NK-92 treated with Interleukin-12 subunit alpha and Interleukin-12 subunit beta, amount 100 ng/mL, for 24 hours (cell line): Measurements from ENCODE around the gene LPP.

Source experiments
- DNase-seq: peaks from one replicate; lab custom pipeline; 2025; lab: John Stamatoyannopoulos, UW

Gene LPP

GRCh38 chr3:188170461-188171459, 16.8 kb downstream of the LPP start:
- DNase-seq, result no peak

- no peak for DNase-seq
These were observed 17.9 kb downstream of the LPP start for GRCh38 chr3:188171682-188172467.

DNA sequence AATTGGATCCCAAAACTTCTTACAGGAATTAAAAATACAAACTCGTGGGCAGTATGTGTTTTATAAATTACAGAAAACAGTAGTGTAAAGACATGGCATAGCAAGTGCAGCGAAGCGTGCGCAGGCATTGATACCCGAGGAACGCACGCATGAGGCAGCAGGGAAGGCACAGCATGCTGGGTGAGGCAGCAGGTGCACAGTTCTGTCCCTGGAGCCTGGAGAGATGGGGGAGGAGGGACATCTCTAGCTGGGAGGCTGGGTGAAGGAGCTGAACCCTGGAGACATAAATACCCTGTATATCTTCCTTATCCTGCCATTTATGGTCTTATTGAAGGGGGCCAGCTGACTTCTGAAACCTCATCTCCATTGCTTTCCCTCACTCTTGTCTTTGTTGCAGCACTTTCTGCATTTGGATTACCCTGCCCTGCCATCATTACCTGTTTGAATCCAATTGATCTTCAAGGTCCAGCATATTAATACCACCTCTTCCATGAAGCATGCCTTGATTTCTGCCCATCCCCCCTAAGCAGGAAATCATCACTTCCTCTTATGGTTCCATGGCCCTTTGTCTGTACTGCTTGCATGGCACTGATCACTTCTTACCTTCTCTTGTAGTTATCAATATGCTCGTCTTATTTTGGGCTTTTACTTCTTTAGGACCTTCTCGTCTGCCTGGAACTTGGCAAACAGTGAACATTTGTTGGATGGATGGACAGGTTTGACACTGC, 20.5 kb downstream of the LPP start:
- DNase-seq, result no peak

DNA sequence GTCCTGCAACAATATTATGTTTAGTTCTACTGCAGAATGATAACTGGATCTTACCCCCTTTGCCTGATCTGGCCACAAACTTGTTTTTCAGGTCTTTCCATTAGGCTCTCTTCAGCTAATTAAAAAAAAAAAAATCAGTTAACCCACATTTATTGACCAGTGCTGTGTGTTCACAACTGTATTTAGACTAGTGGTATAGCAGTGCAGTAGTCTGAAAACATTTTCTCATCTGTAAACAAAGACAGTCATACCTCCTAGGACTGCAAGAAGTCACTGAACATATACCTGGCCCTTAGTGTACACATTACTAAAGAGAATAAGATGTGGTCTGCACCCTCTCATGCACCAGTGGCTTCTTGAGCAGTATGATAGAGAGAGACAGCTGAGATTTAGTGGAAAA, 22.5 kb downstream of the LPP start:
- no peak for DNase-seq

DNA sequence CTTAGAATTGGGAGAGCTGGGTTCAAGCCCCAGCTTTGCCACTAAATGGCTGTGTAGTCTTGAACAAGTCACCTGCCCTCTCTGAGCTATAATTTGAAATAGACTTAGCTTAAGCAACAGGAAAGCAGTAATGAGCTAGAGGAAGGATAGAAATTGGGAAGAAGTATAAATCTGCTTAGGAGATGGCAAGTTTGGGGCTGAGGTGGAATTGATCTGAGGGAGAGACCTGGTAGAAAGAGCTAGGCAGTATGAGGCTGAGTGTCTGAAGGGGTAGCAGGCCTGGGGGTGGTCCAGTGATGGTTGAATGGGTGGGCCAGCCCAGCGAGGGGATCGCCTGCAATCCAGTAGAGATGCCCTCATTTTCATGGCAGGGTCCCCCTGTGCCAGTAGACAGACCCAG, 22.9 kb downstream of the LPP start:
- DNase-seq, result no peak

DNA sequence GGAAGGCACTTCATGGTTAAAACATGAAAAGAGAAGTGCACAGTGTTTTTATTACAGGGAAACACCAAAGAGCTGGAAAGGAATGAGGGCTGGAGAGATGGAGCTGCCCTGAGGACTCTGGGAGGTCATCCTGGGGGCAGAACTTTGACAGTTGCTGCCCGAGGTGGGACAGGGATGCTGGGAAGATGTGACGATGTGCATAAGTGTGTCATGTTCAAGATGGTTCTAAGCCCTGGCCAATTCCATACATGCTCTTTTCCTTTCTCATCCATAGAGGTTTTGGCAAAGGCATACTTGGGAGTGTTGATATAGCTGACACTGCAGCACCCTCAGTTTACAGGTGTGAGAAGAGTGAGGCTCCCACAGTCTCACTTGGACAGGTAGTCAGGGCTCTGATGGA, 23.8 kb downstream of the LPP start:
- DNase-seq, result no peak

GRCh38 chr3:188178293-188178936, 24.5 kb downstream of the LPP start:
- DNase-seq, result no peak

- DNase-seq, result no peak
These were observed 25.3 kb downstream of the LPP start for GRCh38 chr3:188179006-188179966.

DNA sequence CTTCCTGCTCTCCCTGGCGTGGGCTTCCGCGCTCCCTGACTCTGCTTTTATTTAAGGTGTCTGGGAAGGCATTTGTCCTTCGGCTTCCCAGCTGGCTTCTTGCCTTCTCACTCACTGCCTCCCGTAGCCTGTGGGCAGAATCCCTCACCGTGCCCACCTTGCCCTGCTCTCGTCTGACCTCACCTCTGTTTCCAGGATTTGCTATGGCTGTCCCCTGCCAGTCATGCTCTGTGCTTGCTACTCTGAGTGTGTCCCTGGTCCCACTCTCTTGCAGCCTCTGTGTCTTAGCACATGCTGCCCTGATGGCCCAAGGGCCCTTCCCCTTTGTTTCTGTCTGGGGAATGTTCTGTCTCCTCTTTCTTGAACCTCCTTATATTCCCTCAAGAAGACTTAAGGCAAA, 26.2 kb downstream of the LPP start:
- no peak for DNase-seq

DNA sequence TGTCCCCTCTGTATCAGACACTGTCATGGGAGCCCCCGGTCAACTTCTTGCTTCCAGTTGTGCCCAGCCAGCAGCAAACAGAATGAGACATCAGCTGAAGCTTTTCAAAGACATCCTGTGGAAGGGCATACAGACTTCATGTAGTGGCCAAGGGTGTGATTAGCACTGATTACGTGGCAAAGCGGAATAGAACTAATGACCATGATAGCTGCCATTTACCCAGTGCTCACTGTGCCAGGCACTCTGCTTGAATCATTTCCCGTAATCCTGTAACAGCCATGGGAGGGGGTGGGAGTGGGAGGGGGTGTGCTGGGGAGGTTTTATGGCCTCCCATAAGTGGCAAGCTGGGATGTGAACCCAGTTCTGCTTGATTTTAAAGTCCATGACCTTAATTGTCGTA, 29.5 kb downstream of the LPP start:
- no peak for DNase-seq

DNA sequence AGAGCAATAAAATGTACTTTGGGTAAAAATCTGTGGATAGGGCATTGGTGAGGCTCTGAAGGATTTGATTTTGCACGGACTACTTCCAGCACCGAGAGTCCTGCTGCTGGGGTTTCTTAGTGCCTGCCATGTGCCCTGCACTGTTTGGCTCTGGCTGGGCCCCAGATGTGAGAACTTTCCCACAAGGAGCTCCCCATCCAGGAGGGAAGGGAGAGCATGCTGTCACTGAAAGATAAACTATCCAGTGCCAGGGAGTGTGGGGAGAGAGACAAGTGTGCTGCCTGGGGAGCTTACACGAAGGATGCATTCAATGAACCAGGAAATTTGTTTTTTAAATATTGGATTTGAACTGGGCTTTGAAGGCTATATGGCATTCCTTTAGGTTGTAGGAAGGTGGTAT, 30.2 kb downstream of the LPP start:
- no peak for DNase-seq

DNA sequence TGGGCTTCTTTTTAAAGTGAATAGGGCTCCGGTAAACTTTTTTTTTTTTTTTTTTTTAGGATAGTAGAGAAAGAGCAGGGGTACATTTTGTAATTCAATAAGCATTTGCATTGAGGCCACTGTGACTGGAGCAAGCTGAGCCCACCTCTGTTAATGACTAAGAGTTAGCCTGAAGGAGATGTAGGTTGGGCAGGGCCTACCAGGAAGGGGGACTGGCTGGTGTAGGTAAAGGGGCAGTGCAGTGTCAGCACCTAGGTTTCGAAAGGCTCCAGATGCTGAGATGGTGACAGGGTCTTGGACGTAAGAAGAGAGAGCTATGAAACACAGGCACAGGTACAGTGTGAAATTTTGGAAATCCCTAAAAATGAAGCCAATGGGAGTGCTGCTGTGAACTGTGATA, 30.7 kb downstream of the LPP start:
- no peak for DNase-seq

DNA sequence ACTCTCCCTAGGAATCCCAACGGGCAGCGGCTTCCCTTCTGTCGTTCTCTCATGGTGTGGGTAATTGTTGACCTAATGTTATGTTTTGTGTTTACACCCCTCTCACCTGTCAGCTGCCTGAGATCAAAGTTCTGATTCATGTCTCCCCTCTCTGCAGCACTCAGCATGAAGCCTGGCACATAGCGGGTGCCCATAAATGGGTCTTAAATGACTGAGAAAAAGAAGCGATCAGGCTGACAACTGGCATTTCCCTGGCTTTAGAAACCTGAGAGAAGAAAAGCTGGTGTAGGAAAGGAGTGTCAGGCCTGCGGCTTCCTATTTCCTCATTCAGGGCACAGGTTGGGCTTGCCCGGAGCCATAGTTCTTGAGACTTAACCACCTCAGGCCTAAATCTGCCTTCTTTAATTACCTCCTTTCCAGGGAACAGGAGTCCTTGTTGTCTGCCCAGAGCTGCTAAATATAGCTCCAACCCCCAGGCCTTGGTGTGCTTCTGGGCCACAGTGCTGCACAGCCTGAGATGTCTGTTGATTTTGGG, 31.8 kb downstream of the LPP start:
- no peak for DNase-seq

GRCh38 chr3:188187053-188187452, 33.1 kb downstream of the LPP start:
- no peak for DNase-seq

DNA sequence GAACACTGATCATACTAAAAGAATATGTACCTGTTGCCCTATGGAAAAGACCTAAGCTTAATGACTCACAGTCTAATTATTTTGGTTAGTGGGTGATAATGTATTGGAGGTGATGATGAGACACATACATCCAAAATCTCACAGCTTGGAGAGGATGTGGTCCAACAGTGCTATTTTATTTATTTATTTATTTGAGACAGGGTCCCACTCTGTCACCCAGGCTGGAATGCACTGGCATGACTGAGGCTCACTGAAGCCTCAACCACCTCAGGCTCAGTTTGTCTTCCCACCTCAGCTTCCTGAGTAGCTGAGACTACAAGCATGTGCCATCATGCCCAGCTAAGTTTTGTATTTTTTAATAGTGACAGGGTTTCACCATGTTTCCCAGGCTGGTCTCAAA, 35.0 kb downstream of the LPP start:
- no peak for DNase-seq

DNA sequence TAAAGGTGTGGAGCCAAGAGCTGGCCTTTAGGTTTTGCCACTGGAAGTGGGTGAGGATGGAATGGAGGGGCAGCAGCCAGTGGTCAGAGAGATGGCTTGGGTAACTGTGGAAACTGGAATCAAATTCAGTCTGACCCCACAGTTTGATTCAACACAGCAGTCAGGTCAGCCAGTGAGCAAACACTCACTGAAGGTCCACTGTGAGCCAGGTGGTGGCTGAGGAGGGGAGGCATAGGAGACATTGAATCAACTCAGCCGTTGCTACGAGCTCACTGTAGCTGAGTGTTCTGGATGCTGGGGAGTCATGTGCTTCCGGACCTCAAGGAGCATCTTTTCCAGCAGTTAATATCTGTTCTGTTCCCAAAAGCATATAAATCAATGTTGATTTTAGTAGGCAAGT, 37.5 kb downstream of the LPP start:
- DNase-seq, result no peak

DNA sequence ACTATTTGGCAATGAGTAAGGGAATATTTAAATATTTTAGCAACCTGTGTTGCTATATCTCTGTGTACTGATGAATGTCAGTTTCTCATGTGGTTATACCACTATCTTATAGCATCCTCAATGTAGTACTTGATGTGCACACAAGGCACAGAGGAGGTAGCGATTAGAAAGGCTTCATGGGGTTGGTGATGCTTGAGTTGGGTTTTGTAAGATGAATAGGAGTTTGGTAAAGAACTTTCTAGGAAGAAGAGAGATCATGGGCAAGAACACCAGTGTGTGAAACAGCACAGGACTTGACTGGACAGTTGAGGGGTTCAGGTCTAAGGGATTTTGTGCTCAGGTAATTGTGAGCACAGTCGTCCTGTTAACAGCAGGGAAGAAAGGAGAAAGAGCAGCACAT, 38.1 kb downstream of the LPP start:
- DNase-seq, result no peak

DNA sequence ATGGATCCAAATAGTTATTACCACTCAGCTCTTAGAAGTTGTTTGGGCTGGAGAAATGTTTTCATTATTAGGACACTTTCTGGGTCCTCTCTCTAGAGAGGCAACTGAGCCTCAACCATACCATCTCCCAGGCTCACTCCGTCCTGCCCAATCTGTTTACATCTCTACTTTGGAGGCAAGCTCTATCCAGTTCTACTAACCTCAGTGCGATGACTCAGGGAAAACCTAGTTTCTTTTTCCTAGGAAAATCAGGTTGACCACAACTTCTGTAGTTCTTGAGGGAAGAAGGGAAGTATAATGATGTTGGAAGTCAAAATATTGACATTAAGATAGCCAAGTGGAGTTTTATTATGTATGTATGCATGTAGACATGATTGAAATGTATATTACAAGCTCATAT, 40.4 kb downstream of the LPP start:
- no peak for DNase-seq

GRCh38 chr3:188196232-188196990, 42.5 kb downstream of the LPP start:
- no peak for DNase-seq

GRCh38 chr3:188197388-188197847, 43.5 kb downstream of the LPP start:
- DNase-seq, result no peak
